Measurements from ENCODE around the gene VARS1.

Gene VARS1

DNA sequence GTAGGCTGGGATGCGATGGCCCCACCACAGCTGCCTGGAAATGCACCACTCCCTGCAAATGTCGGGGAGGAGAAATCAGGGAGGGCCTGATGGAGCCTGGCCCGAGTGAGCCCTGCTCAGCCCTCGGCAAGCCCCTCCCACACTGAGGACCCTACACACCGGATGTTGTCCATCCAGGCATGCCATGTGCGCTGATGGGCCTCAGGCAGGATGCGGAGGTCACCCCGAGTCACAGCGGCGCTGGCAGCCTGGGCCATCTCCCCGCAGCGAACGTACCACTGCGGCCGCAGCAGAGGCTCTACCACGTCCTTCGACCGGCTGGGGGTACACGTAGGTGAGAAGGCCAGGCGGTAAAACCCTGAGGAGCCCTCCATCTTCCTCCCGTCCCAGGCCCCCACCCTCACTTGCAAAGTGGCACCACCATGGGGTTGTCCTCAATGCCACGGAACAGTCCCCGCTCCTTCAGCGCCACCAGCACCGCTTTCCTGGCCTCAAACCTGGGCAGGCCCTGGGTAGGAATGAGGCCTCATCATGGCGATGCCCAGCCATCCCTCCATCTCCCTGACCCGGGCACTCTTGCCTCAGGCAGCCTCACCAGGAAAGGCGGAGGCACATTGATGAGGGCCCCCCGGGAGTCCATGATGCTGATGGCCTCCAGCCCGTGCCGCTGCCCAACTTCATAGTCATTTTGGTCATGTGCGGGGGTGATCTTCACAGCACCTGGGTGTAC lies 13.3 kb downstream of the VARS1 start:
- H3K4me3 ChIP-seq (ENCODE audit: low read depth, low read length) = no peak overlapping the region
- DNase-seq (ENCODE audit: low read depth) = no peak
- TF ChIP-seq, protein P1, sequence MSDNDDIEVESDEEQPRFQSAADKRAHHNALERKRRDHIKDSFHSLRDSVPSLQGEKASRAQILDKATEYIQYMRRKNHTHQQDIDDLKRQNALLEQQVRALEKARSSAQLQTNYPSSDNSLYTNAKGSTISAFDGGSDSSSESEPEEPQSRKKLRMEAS (IDR thresholded peaks at IDR 0.05; ENCODE audit: low read depth, low read length) = no peak
- TF ChIP-seq MYC (IDR thresholded peaks at IDR 0.05; ENCODE audit: low read depth, low read length) = no peak
- TF ChIP-seq, protein P2, sequence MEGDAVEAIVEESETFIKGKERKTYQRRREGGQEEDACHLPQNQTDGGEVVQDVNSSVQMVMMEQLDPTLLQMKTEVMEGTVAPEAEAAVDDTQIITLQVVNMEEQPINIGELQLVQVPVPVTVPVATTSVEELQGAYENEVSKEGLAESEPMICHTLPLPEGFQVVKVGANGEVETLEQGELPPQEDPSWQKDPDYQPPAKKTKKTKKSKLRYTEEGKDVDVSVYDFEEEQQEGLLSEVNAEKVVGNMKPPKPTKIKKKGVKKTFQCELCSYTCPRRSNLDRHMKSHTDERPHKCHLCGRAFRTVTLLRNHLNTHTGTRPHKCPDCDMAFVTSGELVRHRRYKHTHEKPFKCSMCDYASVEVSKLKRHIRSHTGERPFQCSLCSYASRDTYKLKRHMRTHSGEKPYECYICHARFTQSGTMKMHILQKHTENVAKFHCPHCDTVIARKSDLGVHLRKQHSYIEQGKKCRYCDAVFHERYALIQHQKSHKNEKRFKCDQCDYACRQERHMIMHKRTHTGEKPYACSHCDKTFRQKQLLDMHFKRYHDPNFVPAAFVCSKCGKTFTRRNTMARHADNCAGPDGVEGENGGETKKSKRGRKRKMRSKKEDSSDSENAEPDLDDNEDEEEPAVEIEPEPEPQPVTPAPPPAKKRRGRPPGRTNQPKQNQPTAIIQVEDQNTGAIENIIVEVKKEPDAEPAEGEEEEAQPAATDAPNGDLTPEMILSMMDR (IDR thresholded peaks at IDR 0.05; ENCODE audit: low read depth, low read length) = no peak
- no peak for TF ChIP-seq POLR2A (IDR thresholded peaks at IDR 0.05; ENCODE audit: extremely low read depth, insufficient read length)

DNA sequence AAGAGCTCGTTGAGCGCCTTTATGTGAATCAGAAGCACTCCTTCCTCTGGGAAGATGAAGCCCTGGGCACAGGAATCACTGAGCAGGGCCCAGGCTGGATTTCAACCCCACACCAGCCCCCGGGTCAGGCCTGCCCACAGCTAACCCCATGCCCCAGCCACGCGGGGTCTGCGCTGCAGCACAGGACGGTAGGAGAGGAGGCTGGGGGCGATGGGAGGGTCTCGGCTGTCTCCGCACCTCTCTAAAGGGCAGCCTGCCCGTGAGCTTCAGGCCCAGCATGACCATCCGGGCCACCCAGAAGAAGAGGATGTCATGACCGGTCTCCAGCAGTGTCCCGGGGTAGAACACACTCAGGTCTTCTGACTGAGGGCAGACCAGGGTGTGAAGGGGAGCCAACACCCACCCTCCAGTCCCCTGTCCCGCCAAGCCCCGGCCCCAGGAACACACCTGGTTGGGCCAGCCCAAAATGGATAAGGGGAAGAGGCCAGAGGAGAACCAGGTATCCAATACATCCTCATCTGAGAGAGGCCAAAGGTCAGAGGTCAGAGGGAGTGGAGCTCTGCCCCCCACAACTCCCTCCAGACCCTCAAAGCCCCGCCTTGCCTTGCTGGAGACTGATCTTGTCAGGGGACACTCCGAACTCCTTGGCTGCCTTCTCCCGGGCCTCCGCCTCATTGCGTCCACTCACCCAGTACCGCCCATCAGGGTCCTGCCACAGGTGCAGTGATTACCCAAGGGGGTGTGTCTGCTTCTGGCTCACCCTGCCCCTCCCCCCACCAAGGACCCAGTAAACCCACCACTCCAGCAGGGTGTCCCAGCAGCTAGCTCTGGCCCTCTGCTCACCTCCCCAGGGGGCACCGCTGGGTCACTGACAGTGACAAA lies 14.1 kb downstream of the VARS1 start:
- TF ChIP-seq POLR2A (IDR thresholded peaks at IDR 0.05; ENCODE audit: extremely low read depth, insufficient read length) (no peak), MYC (IDR thresholded peaks at IDR 0.05; ENCODE audit: low read depth, low read length) (no peak)
- TF ChIP-seq, protein P1 (IDR thresholded peaks at IDR 0.05; ENCODE audit: low read depth, low read length) = no peak
- TF ChIP-seq, protein P2 (IDR thresholded peaks at IDR 0.05; ENCODE audit: low read depth, low read length) = no peak
- no peak overlapping the region for H3K4me3 ChIP-seq (ENCODE audit: low read depth, low read length)
- no peak for DNase-seq (ENCODE audit: low read depth)

DNA sequence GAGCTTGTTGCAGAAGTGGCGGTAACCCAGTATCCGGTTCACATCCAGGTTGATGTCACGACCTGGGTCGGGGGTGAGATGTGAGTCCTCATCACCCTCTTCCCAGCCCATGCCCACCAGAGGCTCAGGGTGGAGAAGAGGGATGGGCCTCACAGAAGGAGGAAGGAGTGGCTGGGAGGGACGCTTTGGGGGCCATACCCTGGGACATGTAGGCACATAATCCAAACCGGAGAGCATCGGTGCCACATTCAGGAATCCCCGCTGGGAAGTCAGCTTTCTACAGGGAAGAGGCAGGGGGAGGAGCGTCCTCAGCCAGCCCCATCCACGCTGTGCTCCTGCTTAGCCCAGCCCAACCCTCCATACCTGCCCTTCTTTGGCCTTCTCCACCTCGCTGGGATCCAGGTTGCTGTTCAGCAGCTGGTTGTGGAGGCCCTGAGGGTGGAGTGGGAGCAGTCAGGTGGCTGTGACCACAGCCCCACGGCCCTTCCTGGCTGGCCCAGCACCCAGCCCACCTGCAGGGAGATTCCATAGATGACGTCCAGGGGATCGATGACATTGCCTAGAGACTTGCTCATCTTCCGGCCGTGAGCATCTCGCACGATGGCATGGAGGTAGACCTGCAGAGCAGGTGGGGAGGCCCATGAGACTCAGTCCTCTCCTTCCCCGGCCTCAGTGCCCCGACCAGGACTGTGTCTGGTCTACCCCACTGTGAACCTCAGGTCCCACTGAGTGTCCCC lies 14.9 kb downstream of the VARS1 start:
- no peak for TF ChIP-seq POLR2A (IDR thresholded peaks at IDR 0.05; ENCODE audit: extremely low read depth, insufficient read length)
- TF ChIP-seq, protein P2 (IDR thresholded peaks at IDR 0.05; ENCODE audit: low read depth, low read length) = no peak
- no peak for TF ChIP-seq MYC (IDR thresholded peaks at IDR 0.05; ENCODE audit: low read depth, low read length)
- TF ChIP-seq, protein P1 (IDR thresholded peaks at IDR 0.05; ENCODE audit: low read depth, low read length) = no peak
- no peak overlapping the region for H3K4me3 ChIP-seq (ENCODE audit: low read depth, low read length)
- no peak for DNase-seq (ENCODE audit: low read depth)

DNA sequence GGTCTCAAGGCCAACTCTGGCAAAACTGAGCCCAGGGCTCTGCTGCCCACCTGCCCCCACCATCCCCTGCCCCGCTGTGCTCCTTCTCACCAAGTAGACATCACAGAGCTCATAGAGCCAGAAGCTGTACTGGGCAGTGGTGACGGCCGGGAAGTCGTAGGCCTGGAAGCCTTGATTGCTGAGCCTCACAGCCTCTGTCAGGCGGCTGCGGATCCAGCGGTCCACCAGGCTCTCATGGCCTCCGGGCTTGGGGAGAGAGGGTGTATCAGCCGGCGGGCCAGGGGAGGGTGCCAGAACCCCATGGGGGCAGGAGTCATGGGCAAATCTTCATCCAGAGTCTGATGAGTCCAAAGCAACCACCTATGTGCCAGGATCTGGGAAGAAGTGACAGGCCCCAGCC lies 15.6 kb downstream of the VARS1 start:
- TF ChIP-seq, protein P1 (IDR thresholded peaks at IDR 0.05; ENCODE audit: low read depth, low read length) = no peak
- TF ChIP-seq POLR2A (IDR thresholded peaks at IDR 0.05; ENCODE audit: extremely low read depth, insufficient read length) (no peak), MYC (IDR thresholded peaks at IDR 0.05; ENCODE audit: low read depth, low read length) (no peak)
- TF ChIP-seq, protein P2 (IDR thresholded peaks at IDR 0.05; ENCODE audit: low read depth, low read length) = no peak
- no peak for DNase-seq (ENCODE audit: low read depth)
- no peak overlapping the region for H3K4me3 ChIP-seq (ENCODE audit: low read depth, low read length)

DNA sequence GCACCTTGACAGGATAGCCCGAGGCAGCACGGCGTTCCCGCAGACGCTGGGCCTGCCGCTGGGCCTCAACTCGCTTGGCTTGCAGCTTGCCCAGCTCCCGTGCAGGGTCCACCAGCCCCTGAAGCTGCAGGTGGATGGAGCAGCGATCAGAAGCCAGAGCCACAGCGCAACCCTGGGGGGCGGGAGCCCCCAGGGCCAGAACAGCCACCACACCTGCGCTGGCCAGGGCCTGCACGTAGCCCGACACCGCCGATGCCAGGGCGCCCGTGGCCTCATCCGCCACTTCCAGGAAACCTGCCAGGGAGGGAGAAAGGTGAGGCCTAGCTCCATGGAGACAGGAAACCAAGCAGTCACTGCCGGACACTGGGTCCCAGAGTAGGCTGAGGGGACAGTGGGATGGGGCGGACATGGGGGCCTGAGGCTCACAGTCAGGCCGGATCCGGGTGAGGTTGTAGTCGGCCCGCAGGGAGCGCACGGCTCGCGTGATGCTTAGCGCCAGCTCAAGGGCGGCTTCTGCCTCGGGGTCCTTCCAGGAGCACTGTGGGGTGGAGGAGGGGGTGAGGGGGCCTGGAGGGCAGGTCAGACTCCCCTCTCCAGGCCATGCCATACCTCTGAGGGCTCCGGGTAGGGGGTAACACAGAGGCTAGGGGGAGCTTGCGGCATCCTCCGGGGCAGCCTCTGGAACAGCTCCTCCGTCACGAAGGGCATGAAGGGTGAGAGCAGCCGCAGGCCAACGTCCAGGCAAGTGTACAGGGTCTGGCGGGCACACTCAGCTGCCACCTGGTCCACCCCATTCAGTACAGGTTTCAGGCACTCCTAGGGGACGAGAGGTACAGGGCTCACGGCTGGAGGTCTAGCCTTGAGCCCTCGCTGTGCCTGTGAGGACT lies 16.3 kb downstream of the VARS1 start:
- TF ChIP-seq, protein P1 (IDR thresholded peaks at IDR 0.05; ENCODE audit: low read depth, low read length) = no peak
- TF ChIP-seq POLR2A (IDR thresholded peaks at IDR 0.05; ENCODE audit: extremely low read depth, insufficient read length) (no peak), MYC (IDR thresholded peaks at IDR 0.05; ENCODE audit: low read depth, low read length) (no peak)
- TF ChIP-seq, protein P2 (IDR thresholded peaks at IDR 0.05; ENCODE audit: low read depth, low read length) = no peak
- no peak overlapping the region for H3K4me3 ChIP-seq (ENCODE audit: low read depth, low read length)
- DNase-seq (ENCODE audit: low read depth) = no peak
